KMS-11 (cell line): ENCODE results near the gene DHRS9.

Experiments
- H2AFZ ChIP-seq: fragments of 200-600 bp; sonication (generic); 2 replicates; pipeline ENCODE4 v1.6.1; 2016; ENCODE audit warnings: antibody characterized with exemption, mixed run types, low read depth
- H3K27ac ChIP-seq: fragments of 200-600 bp; sonication (generic); 2 replicates; pipeline ENCODE4 v1.6.1; 2016; ENCODE audit warnings: mild to moderate bottlenecking, mixed run types
- H3K27me3 ChIP-seq: fragments of 200-600 bp; sonication (generic); 2 replicates; pipeline ENCODE4 v1.6.1; 2017; ENCODE audit warnings: mild to moderate bottlenecking, low read depth, mixed run types, moderate library complexity; ENCODE audit not compliant: insufficient read depth
- H3K36me3 ChIP-seq: fragments of 200-600 bp; sonication (generic); 2 replicates; pipeline ENCODE4 v1.6.1; 2017; ENCODE audit warnings: mild to moderate bottlenecking, mixed run types; ENCODE audit not compliant: insufficient read depth
- H3K4me1 ChIP-seq: fragments of 200-600 bp; sonication (generic); 2 replicates; pipeline ENCODE4 v1.6.1; 2016; ENCODE audit warnings: mild to moderate bottlenecking, low read depth, mixed run types; ENCODE audit not compliant: poor library complexity, severe bottlenecking
- H3K4me2 ChIP-seq: fragments of 200-600 bp; sonication (generic); 2 replicates; pipeline ENCODE4 v1.7.0; 2016; ENCODE audit warnings: mild to moderate bottlenecking, mixed run types
- H3K4me3 ChIP-seq: fragments of 200-600 bp; sonication (generic); IDR thresholded peaks from 2 replicates; pipeline ENCODE4 v1.6.1; 2017; ENCODE audit warnings: low read depth, low read length, mixed read lengths; ENCODE audit not compliant: insufficient read depth
- H3K79me2 ChIP-seq: fragments of 200-600 bp; sonication (generic); 2 replicates; pipeline ENCODE4 v1.6.1; 2016; ENCODE audit warnings: low read depth, mixed run types; ENCODE audit not compliant: insufficient read depth
- H3K9ac ChIP-seq: fragments of 200-600 bp; sonication (generic); 2 replicates; pipeline ENCODE4 v1.6.1; 2016; ENCODE audit warnings: mild to moderate bottlenecking, mixed run types
- H4K20me1 ChIP-seq: fragments of 200-600 bp; sonication (generic); 2 replicates; pipeline ENCODE4 v1.6.1; 2016; ENCODE audit warnings: mild to moderate bottlenecking, mixed run types; ENCODE audit not compliant: insufficient read depth
- CTCF ChIP-seq: fragments of 200-600 bp; sonication (generic); conservative IDR thresholded peaks from 2 replicates; pipeline ENCODE4 v1.6.1; 2017; ENCODE audit warnings: low read depth, mild to moderate bottlenecking, antibody characterized with exemption, low read length, moderate library complexity, mixed read lengths

The DHRS9 gene

GRCh38 chr2:169080250-169081069 lies 11.1 kb downstream of the DHRS9 start:
- Histone ChIP-seq H3K27me3 (no peaks in the 10 kb centered on the region), H4K20me1 (no peaks in the 10 kb centered on the region), H3K36me3 (no peaks in the 10 kb centered on the region), H3K79me2 (no peaks in the 10 kb centered on the region), H2AFZ (no peak overlapping the region), H3K9ac (no peak overlapping the region), H3K4me3 (no peak overlapping the region), H3K27ac (no peak overlapping the region), H3K4me2 (no peak overlapping the region), H3K4me1 (no peaks in the 10 kb centered on the region)
- no peak for TF ChIP-seq CTCF

GRCh38 chr2:169081551-169081950 lies 12.2 kb downstream of the DHRS9 start:
- no peak overlapping the region for H3K4me2 ChIP-seq
- no peak overlapping the region for H3K9ac ChIP-seq
- H4K20me1 ChIP-seq, result no peaks in the 10 kb centered on the region
- H2AFZ ChIP-seq, result no peak overlapping the region
- TF ChIP-seq CTCF, result no peak
- no peaks in the 10 kb centered on the region for H3K4me1 ChIP-seq
- H3K79me2 ChIP-seq, result no peaks in the 10 kb centered on the region
- H3K27ac ChIP-seq, result no peak overlapping the region
- H3K4me3 ChIP-seq, result no peak overlapping the region
- no peaks in the 10 kb centered on the region for H3K27me3 ChIP-seq
- H3K36me3 ChIP-seq, result no peaks in the 10 kb centered on the region

- Histone ChIP-seq H3K9ac (no peak overlapping the region), H3K4me2 (no peak overlapping the region), H3K27me3 (no peaks in the 10 kb centered on the region), H3K36me3 (no peaks in the 10 kb centered on the region), H2AFZ (no peak overlapping the region), H3K27ac (no peak overlapping the region), H3K4me1 (no peaks in the 10 kb centered on the region), H3K79me2 (no peaks in the 10 kb centered on the region), H3K4me3 (no peak overlapping the region), H4K20me1 (no peaks in the 10 kb centered on the region)
- TF ChIP-seq CTCF, result no peak
Measured at GRCh38 chr2:169082995-169083394, 13.6 kb downstream of the DHRS9 start.

- no peak for TF ChIP-seq CTCF
- Histone ChIP-seq H3K27ac (no peak overlapping the region), H4K20me1 (no peaks in the 10 kb centered on the region)
Measured at GRCh38 chr2:169086893-169087467, 17.6 kb downstream of the DHRS9 start.

More at GRCh38 chr2:169086893-169087467, 17.6 kb downstream of the DHRS9 start:
- no peak overlapping the region for H3K4me3 ChIP-seq
- H3K4me1 ChIP-seq, result no peaks in the 10 kb centered on the region
- no peaks in the 10 kb centered on the region for H3K79me2 ChIP-seq
- no peaks in the 10 kb centered on the region for H3K27me3 ChIP-seq
- no peak overlapping the region for H2AFZ ChIP-seq
- no peak overlapping the region for H3K4me2 ChIP-seq
- no peaks in the 10 kb centered on the region for H3K36me3 ChIP-seq
- H3K9ac ChIP-seq, result no peak overlapping the region
